Measurements from ENCODE around the gene NHSL2. TPM values are rescaled to one million over a fixed set of nuclear protein-coding genes. Genes with fewer than 3 reads are reported as not detected.
"Not testable (repeated sequence)": the region's sequence is repeated elsewhere in the genome, so short reads cannot be mapped to it uniquely, and the experiment has no call there.

The NHSL2 gene
- total RNA-seq, 2 experiments from 2014 or later = not detected

DNA sequence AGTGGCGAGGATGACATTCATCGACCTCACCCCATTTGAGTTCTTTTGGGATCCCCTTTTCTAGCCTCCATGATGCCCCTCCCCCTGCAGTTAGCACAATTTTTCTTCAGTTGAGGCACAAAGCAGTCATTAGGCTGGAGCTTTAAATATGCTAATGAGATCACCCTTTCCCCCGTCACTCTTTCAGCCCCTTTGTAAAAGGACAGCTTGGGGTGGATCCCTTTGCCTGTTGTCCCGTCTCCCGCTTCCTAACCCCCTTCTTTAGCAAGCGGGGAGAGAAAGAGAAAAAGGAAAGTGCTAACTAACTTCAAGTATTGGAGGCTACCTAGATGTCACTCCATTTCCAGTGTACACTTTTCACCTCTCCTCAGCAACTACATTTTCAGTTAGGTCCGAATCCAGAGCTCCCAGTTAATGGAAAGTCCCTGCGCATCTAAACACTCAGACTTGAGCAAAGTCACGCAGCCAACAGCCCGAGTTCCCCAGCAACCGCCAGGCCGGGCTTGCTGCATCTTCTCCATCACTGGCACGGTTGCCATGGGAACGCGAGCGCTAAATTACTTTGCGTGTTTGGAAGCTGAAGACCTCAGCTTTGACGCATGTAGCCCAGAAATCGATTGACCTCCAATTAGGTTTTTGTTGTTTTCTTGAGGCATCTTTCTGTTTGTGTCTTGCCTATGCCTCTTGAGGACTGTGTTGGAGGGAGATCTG, 144.3 kb downstream of the NHSL2 start:
- BruUV-seq (replicated peaks) = no TSS peak
- H3K9me2 ChIP-seq (ENCODE audit: insufficient read depth, low read length) = no peaks in the 10 kb centered on the region
- intact Hi-C loops (cut with micrococcal nuclease; ENCODE audit: unreplicated experiment) = no loop called here

DNA sequence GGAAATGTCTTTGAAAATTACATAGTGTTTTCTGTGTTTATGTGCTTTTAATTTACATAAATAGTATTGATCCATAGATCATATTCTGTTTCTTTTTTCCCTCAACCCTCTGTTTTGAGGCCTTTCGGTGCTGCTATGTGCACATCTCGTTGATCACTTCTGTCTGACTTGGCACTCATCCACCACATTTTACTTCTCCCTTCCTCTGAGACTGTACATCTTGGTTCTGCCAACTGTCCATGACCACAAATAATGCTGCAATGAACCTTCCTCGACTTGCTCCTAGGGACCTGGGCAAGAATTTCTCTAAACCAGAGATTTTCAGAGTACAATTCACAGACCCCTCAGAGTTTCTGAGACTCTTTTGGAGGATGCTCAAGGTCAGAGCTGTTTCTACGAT, 146.7 kb downstream of the NHSL2 start:
- no TSS peak for BruUV-seq (replicated peaks)

More for the DNA sequence above, 144.3 kb downstream of the NHSL2 start:
- ChIA-PET POLR2A (no interaction called here), CTCF (ENCODE audit: unreplicated experiment) (no interaction called here)
- no peaks in the 10 kb centered on the region for H3K36me3 ChIP-seq (ENCODE audit: insufficient read depth, low read length)
- H3K79me2 ChIP-seq (ENCODE audit: insufficient read depth, low read depth, low read length) = no peaks in the 10 kb centered on the region
- H3K4me1 ChIP-seq (ENCODE audit: insufficient read depth, low read length, poor library complexity, severe bottlenecking) = no peaks in the 10 kb centered on the region
- TF ChIP-seq EZH2phosphoT487 (IDR thresholded peaks at IDR 0.05; ENCODE audit: borderline replicate concordance, low read depth, low read length) = no peak
- TF ChIP-seq, protein P1, sequence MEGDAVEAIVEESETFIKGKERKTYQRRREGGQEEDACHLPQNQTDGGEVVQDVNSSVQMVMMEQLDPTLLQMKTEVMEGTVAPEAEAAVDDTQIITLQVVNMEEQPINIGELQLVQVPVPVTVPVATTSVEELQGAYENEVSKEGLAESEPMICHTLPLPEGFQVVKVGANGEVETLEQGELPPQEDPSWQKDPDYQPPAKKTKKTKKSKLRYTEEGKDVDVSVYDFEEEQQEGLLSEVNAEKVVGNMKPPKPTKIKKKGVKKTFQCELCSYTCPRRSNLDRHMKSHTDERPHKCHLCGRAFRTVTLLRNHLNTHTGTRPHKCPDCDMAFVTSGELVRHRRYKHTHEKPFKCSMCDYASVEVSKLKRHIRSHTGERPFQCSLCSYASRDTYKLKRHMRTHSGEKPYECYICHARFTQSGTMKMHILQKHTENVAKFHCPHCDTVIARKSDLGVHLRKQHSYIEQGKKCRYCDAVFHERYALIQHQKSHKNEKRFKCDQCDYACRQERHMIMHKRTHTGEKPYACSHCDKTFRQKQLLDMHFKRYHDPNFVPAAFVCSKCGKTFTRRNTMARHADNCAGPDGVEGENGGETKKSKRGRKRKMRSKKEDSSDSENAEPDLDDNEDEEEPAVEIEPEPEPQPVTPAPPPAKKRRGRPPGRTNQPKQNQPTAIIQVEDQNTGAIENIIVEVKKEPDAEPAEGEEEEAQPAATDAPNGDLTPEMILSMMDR (conservative IDR thresholded peaks at IDR 0.05; ENCODE audit: low read length) = no peak
- no peaks in the 10 kb centered on the region for H4K20me1 ChIP-seq (ENCODE audit: insufficient read depth, low read length)
- H3K27ac ChIP-seq (ENCODE audit: low read depth, low read length, poor library complexity, severe bottlenecking) = no peak overlapping the region
- no peak overlapping the region for H2AFZ ChIP-seq (ENCODE audit: low read length)
- H3K4me2 ChIP-seq (ENCODE audit: low read length) = no peak overlapping the region
- no peak overlapping the region for H3K4me3 ChIP-seq (ENCODE audit: low read depth, low read length, poor library complexity, severe bottlenecking)
- no peak for DNase-seq (ENCODE audit: low spot score)
- H3K9me3 ChIP-seq (ENCODE audit: low read length) = no peaks in the 10 kb centered on the region

DNA sequence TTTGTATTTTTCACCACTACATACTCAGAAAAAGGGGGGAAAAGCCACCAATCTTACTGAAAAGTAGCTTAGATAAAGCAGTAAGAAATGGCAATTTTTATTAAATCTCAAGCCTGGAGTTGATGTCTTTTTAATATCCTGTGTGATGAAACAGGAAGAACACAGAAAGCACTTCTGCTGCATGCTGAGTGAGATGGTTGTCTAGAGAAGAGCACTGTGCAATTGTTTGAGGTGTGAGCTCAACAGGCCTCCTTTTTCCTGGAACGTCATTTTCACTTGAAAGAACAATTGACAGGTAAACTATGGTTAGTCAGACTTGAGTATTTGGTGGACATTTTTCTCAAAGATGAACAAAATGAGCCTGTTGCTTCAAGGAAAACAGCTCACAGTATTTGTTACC, 147.2 kb downstream of the NHSL2 start:
- Histone ChIP-seq H3K9me3 (ENCODE audit: low read length) (no peaks in the 10 kb centered on the region), H2AFZ (ENCODE audit: low read length) (no peak overlapping the region), H4K20me1 (ENCODE audit: insufficient read depth, low read length) (no peaks in the 10 kb centered on the region), H3K4me1 (ENCODE audit: insufficient read depth, low read length, poor library complexity, severe bottlenecking) (no peaks in the 10 kb centered on the region), H3K9me2 (ENCODE audit: insufficient read depth, low read length) (no peaks in the 10 kb centered on the region), H3K79me2 (ENCODE audit: insufficient read depth, low read depth, low read length) (no peaks in the 10 kb centered on the region), H3K36me3 (ENCODE audit: insufficient read depth, low read length) (no peaks in the 10 kb centered on the region), H3K27ac (ENCODE audit: low read depth, low read length, poor library complexity, severe bottlenecking) (no peak overlapping the region), H3K4me3 (ENCODE audit: low read depth, low read length, poor library complexity, severe bottlenecking) (no peak overlapping the region), H3K4me2 (ENCODE audit: low read length) (no peak overlapping the region)
- no peak for DNase-seq (ENCODE audit: low spot score)
- ChIA-PET CTCF (ENCODE audit: unreplicated experiment) (no interaction called here), POLR2A (no interaction called here)
- intact Hi-C loops (cut with micrococcal nuclease; ENCODE audit: unreplicated experiment) = no loop called here
- BruUV-seq (replicated peaks) = no TSS peak
- no peak for TF ChIP-seq EZH2phosphoT487 (IDR thresholded peaks at IDR 0.05; ENCODE audit: borderline replicate concordance, low read depth, low read length)
- TF ChIP-seq, protein P1 (conservative IDR thresholded peaks at IDR 0.05; ENCODE audit: low read length) = no peak

More for the DNA sequence above, 146.7 kb downstream of the NHSL2 start:
- CTCF ChIA-PET (ENCODE audit: unreplicated experiment) = no interaction called here
- no peaks in the 10 kb centered on the region for H3K36me3 ChIP-seq (ENCODE audit: insufficient read depth, low read length)
- H3K79me2 ChIP-seq (ENCODE audit: insufficient read depth, low read depth, low read length) = no peaks in the 10 kb centered on the region
- DNase-seq (ENCODE audit: low spot score) = no peak
- no peaks in the 10 kb centered on the region for H3K9me2 ChIP-seq (ENCODE audit: insufficient read depth, low read length)
- H3K4me1 ChIP-seq (ENCODE audit: insufficient read depth, low read length, poor library complexity, severe bottlenecking) = no peaks in the 10 kb centered on the region
- H3K4me2 ChIP-seq (ENCODE audit: low read length) = no peak overlapping the region
- H3K4me3 ChIP-seq (ENCODE audit: low read depth, low read length, poor library complexity, severe bottlenecking) = no peak overlapping the region
- H3K9me3 ChIP-seq (ENCODE audit: low read length) = no peaks in the 10 kb centered on the region
- no peak overlapping the region for H2AFZ ChIP-seq (ENCODE audit: low read length)
- TF ChIP-seq, protein P1 (conservative IDR thresholded peaks at IDR 0.05; ENCODE audit: low read length) = no peak
- no peak for TF ChIP-seq EZH2phosphoT487 (IDR thresholded peaks at IDR 0.05; ENCODE audit: borderline replicate concordance, low read depth, low read length)
- H4K20me1 ChIP-seq (ENCODE audit: insufficient read depth, low read length) = no peaks in the 10 kb centered on the region
- intact Hi-C loops (cut with micrococcal nuclease; ENCODE audit: unreplicated experiment) = no loop called here
- no peak overlapping the region for H3K27ac ChIP-seq (ENCODE audit: low read depth, low read length, poor library complexity, severe bottlenecking)
- POLR2A ChIA-PET = no interaction called here

DNA sequence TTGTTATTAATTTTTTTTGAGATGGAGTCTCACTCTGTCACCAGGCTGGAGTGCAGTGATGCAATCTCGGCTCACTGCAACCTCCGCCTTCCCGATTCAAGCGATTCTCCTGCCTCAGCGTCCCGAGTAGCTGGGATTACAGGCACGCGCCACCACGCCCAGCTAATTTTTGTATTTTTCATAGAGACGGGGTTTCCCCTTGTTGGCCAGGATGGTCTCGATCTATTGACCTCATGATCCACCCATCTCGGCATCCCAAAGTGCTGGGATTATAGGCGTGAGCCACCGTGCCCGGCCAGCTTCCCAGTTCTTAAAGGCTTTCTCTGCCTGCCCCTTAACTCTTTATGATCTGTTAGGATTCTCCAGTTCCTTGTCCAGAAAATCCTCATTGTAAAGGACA, 147.7 kb downstream of the NHSL2 start:
- CTCF ChIA-PET (ENCODE audit: unreplicated experiment); H3K4me1 ChIP-seq (ENCODE audit: insufficient read depth, low read length, poor library complexity, severe bottlenecking); H3K27ac ChIP-seq (ENCODE audit: low read depth, low read length, poor library complexity, severe bottlenecking); H3K4me2 ChIP-seq (ENCODE audit: low read length); H2AFZ ChIP-seq (ENCODE audit: low read length); H3K36me3 ChIP-seq (ENCODE audit: insufficient read depth, low read length); H3K9me3 ChIP-seq (ENCODE audit: low read length); POLR2A ChIA-PET; H4K20me1 ChIP-seq (ENCODE audit: insufficient read depth, low read length); H3K79me2 ChIP-seq (ENCODE audit: insufficient read depth, low read depth, low read length); DNase-seq (ENCODE audit: low spot score); intact Hi-C loops (cut with micrococcal nuclease; ENCODE audit: unreplicated experiment); H3K9me2 ChIP-seq (ENCODE audit: insufficient read depth, low read length); H3K4me3 ChIP-seq (ENCODE audit: low read depth, low read length, poor library complexity, severe bottlenecking); BruUV-seq (replicated peaks): not testable (repeated sequence)
